Right cardiac atrium (tissue), 5 donors: ENCODE results near the gene HNRNPA1. TPM values are rescaled to one million over a fixed set of nuclear protein-coding genes. Genes with fewer than 3 reads are reported as not detected.
A peak's percentile ranks its signal among the peaks of the same experiment; 100 is the strongest.

Experiments used
- ATAC-seq, 2 donors: fragments of 200-7000 bp; cut with Tn5 transposase; one replicate each; pipeline versions ENCODE4 v1.8.0 to v1.9.1; 2020; ENCODE audit warnings: moderate library complexity in 2 of 2, mild to moderate bottlenecking in 1 of 2
- DNase-seq, 3 donors: peaks; one replicate each; pipeline ENCODE4 v3.0.0-alpha.2; 2020
- H3K27ac ChIP-seq: one replicate; pipeline ENCODE4 v1.5.1; 2013; ENCODE audit warnings: mild to moderate bottlenecking, low read length, control low read depth, moderate library complexity
- H3K27me3 ChIP-seq: one replicate; pipeline ENCODE4 v1.6.1; 2013; ENCODE audit not compliant: control insufficient read depth, insufficient read depth
- H3K4me1 ChIP-seq: one replicate; pipeline ENCODE4 v1.6.1; 2013; ENCODE audit warnings: low read length; ENCODE audit not compliant: control insufficient read depth, insufficient read depth
- H3K4me3 ChIP-seq: one replicate; pipeline ENCODE4 v1.5.1; 2013; ENCODE audit warnings: low read length, control low read depth
- H3K9me3 ChIP-seq: one replicate; pipeline ENCODE4 v1.6.1; 2013; ENCODE audit warnings: low read length; ENCODE audit not compliant: control insufficient read depth
- WGBS: extraction: QIAGEN DNeasy Blood & Tissue Kit; methylation state at CpG from one replicate; pipeline ENCODE4 v1.1.7; 2013; 5-methylcytosine and 5-hydroxymethylcytosine counted together
- intact Hi-C, 4 donors: fragments of 100-400 bp; cut with DNase I; formaldehyde crosslinking; loops; one replicate each; pipeline versions ENCODE4 v1.11.0 to v1.14.0; 2022 to 2023
- polyA plus RNA-seq: library from polyadenylated mRNA; stranded (reverse); fragments of 200-250 nt; gene quantifications from one replicate; pipeline ENCODE4 v1.2.3, GENCODE V29; 2013
- total RNA-seq, 4 donors: library from RNA; stranded (reverse); fragmentation: NEBNext Ultra II Directional; extraction: Animal tissue kit (Norgen Biotek cat#: 25700); gene quantifications; one replicate each; pipeline ENCODE4 v1.2.1, GENCODE V29; 2021
- donor health status: healthy with polysubstance abuse.
- donor health status: DM: no; HTN: yes; CAD: no.
- donor health status: DM: no; HTN: no; CAD: no.
- donor health status: DM: no; HTN: yes; CAD: no; lungs with severe emphysema.
- donor health status: DM: yes; HTN: yes; CAD: no.

Gene HNRNPA1
- total and polyA plus RNA-seq, 5 donors = 405 to 572 (median 512) TPM

GRCh38 chr12:54286042-54287030 lies 5.8 kb downstream of the HNRNPA1 start:
- Histone ChIP-seq H3K27me3 (no peaks in the 10 kb centered on the region), H3K4me1 (peaks cover 3% of the 10 kb centered on the region), H3K9me3 (no peaks in the 10 kb centered on the region), H3K27ac (no peak overlapping the region), H3K4me3 (no peak overlapping the region)
- WGBS = 47% methylated on average over 12 of the region's 12 CpGs
- DNase-seq (no peak), ATAC-seq (peak; percentile 21 to 56)
- intact Hi-C loops = loop anchor here in 1 of 4 donors (10.0 kb wide), 1 partner anchor 78 kb away; the partner anchor contains the start of gene GPR84

DNA sequence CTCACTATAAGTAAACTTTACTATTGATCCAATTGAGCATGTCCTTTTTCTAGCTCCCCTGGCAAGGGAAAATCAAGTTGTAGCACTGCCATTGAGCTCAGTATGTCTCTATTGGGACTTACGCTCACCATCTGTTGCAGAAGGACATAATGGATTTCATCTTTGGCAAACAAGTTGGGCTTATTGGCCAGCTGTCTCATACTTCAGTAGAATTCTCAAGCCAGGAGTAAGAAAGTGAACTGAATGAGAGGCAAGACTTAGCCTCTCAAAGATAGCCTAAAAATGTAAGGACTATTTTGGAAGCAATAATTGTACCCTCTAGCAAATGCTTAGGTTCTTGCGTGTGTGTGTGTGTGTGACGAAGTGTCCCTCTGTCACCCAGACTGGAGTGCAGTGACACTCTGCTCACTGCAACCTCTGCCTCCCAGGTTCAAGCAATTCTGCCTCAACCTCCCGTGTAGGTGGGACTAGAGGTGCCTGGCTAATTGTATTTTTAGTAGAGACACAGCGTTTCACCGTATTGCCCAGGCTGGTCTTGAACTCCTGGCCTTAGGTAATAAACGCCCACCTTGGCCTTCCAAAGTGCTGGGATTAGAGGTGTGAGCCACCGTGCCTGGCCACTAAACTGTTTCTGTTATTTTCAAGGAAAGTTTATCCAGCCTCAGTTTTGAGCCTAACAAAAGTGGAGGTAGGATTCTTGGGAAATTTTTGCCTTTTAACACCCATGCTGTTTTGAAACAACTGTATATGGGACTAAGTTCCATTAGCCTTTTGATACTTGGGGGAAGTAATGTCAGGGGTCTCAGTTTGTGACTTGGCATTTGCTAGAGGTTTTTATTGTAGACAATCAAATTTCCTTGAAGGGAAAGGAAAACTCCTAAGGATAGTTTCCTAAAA lies 7.0 kb downstream of the HNRNPA1 start:
- Histone ChIP-seq H3K9me3 (no peaks in the 10 kb centered on the region), H3K27me3 (no peaks in the 10 kb centered on the region), H3K4me3 (no peak overlapping the region), H3K4me1 (peaks cover 2% of the 10 kb centered on the region), H3K27ac (no peak overlapping the region)
- no peak for DNase-seq
- no peak for ATAC-seq
- intact Hi-C loops = loop anchor here in 1 of 4 donors (10.0 kb wide), 1 partner anchor 77 kb away; the partner anchor contains the start of gene GPR84
- 66% methylated on average over 8 of the region's 8 CpGs for WGBS

DNA sequence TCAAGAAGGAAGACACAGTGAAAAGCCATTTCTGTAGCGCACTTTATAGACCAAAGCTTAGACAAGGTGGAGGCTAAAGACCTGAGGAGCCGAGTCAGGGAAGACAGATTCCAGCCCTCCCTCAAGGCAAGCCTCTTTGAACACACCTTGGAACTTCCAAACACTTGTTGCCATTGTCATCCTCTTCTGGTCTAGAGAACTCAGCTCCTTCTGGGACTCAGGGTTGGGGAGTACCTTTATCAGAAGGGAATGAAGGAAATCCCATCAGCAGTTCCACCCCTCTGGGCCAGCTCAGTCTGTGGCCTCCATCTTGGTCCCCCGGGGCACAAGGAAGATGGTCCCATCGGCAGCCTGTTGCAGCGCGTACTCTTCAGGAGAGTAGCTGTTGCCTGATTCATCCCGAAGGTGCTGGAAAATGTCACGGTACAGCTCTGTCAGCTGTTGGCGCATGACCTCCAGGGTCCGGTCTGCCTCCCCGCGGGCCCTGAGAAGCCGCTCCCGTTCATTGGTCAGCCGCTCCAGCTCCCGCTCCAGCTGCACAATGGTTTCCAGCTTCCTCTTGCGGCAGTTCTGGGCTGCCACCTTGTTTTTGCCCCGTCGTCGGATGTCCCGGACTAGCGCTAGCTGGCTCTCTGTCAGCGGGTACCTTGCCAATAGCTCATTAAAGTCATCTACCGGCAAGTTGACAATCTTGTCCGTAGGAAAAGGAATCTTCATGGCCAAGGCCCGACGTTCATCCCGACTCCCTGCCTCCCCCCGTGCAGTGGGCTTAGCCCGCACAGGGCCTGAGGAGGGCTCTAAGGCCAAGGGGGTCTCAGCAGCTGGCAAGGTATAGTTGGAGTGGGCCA lies 11.8 kb downstream of the HNRNPA1 start:
- Histone ChIP-seq H3K27me3 (no peaks in the 10 kb centered on the region), H3K9me3 (no peaks in the 10 kb centered on the region), H3K4me3 (no peak overlapping the region), H3K4me1 (no peaks in the 10 kb centered on the region), H3K27ac (no peak overlapping the region)
- ATAC-seq (no peak), DNase-seq (no peak)
- intact Hi-C loops = loop anchor here in 1 of 4 donors (10.0 kb wide), 1 partner anchor 72 kb away; the partner anchor contains the start of gene GPR84
- WGBS = 85% methylated on average over 30 of the region's 30 CpGs

DNA sequence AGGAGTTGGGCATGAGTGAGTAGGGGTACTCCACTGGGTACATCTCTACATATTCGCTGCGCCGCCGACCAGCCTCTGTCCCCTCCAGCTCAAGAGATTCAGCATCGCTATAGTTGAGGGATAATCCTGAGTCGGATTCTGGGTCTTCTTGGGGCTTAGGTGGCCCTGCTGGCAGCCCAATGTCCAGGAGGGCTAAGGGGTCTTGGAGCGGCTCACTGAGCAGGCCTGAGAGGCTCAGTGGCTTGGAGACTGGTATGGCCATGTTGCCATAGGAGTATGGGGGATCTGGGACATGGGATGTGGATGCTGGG lies 12.4 kb downstream of the HNRNPA1 start:
- intact Hi-C loops = loop anchor here in 1 of 4 donors (10.0 kb wide), 1 partner anchor 72 kb away; the partner anchor contains the start of gene GPR84
- Histone ChIP-seq H3K27ac (no peak overlapping the region), H3K4me3 (no peak overlapping the region), H3K4me1 (no peaks in the 10 kb centered on the region), H3K9me3 (no peaks in the 10 kb centered on the region), H3K27me3 (no peaks in the 10 kb centered on the region)
- DNase-seq = no peak
- WGBS = 98% methylated on average over 7 of the region's 7 CpGs
- ATAC-seq = no peak

DNA sequence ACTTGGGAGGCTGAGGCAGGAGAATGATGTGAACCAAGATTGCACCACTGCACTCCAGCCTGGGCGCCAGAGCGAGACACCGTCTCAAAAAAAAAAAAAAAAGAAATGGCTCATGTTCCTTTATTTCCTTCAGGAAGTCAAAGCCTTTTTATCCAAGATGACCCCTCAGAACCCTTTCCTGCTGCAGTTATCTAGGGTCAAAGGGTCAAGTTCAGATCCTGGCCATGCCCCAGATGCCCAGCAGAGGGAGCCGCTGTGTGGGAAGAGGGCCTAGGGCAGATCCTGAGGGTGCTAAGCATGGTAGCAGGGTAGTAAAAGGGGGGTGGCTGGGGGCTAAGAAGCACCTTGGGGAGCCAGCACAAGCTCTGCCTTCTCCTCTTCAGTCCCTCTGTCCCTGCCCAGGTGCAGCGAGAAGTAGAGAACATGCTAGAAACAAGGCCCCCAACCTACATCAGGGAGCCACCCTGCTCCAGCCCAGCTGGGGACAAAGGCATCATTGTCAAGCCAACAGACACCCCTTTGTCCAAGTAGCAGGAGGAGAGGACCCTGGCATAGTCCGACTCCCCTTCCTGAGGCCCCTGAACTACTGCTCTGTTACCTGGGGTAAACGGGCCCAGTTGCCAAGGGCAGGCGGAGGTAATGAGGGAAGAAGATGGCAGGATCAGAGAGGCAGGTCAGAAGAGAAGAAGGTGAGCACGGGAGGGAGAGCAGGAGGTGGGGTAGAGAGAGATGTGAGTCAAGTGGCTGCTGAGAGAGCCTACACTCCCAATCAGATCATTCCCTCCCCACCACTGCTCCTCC lies 13.8 kb downstream of the HNRNPA1 start:
- intact Hi-C loops = loop anchor here in 1 of 4 donors (10.0 kb wide), 1 partner anchor 70 kb away; the partner anchor contains the start of gene GPR84
- H3K4me1 ChIP-seq = no peaks in the 10 kb centered on the region
- DNase-seq (peak; percentile 40 to 79 (median 71)), ATAC-seq (peak; percentile 44 to 66)
- 63% methylated on average over 9 of the region's 9 CpGs for WGBS
- H3K4me3 ChIP-seq = no peak overlapping the region
- no peak overlapping the region for H3K27ac ChIP-seq
- H3K9me3 ChIP-seq = no peaks in the 10 kb centered on the region
- no peaks in the 10 kb centered on the region for H3K27me3 ChIP-seq

DNA sequence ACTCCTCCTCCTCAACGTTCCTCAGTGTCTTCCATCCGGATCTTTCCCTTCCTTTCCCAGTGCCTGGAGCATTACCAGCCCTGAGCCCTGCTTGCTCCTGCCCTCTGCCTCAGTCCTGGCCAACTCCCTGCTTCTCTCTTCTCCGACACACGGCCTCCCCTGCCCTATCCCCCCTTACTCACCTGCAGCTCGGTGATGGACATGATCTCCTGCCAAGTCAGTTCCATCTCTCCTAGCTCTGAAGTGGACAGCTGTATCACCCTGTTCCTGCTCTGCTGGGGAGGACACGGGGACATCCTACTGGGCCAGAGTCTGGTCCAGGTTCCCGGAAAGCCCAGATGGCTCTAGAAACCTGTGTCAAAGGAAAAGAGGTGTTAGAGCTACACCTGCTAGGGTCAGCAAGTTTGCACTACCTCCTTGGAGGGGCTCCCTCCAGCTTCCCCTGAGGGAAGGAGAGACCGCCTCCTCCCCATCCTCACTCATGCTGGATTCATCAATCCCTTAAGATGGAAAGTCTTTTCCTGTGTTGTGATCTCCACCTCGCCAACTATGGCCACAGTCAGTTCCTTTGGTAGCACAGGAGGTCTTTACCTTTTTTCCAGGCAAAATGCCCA lies 14.5 kb downstream of the HNRNPA1 start:
- no peak overlapping the region for H3K4me3 ChIP-seq
- H3K27ac ChIP-seq = no peak overlapping the region
- WGBS = 68% methylated on average over 9 of the region's 9 CpGs
- intact Hi-C loops = loop anchor here in 1 of 4 donors (10.0 kb wide), 1 partner anchor 70 kb away; the partner anchor contains the start of gene GPR84
- no peaks in the 10 kb centered on the region for H3K4me1 ChIP-seq
- H3K9me3 ChIP-seq = no peaks in the 10 kb centered on the region
- DNase-seq (no peak), ATAC-seq (peak in 1 of 2 donors; percentile 4)
- no peaks in the 10 kb centered on the region for H3K27me3 ChIP-seq

GRCh38 chr12:54296393-54297099 lies 16.0 kb downstream of the HNRNPA1 start:
- no peak for DNase-seq
- H3K9me3 ChIP-seq = no peaks in the 10 kb centered on the region
- no peaks in the 10 kb centered on the region for H3K27me3 ChIP-seq
- no peak for ATAC-seq
- intact Hi-C loops = loop anchor here in 1 of 4 donors (10.0 kb wide), 1 partner anchor 68 kb away; the partner anchor contains the start of gene GPR84
- no peak overlapping the region for H3K27ac ChIP-seq
- 53% methylated on average over 5 of the region's 5 CpGs for WGBS
- no peaks in the 10 kb centered on the region for H3K4me1 ChIP-seq
- H3K4me3 ChIP-seq = no peak overlapping the region

GRCh38 chr12:54298904-54299303 lies 18.4 kb downstream of the HNRNPA1 start:
- Histone ChIP-seq H3K4me1 (no peaks in the 10 kb centered on the region), H3K27ac (no peak overlapping the region), H3K9me3 (no peaks in the 10 kb centered on the region), H3K27me3 (no peaks in the 10 kb centered on the region), H3K4me3 (no peak overlapping the region)
- DNase-seq = no peak
- intact Hi-C loops = loop anchor here in 1 of 4 donors (10.0 kb wide), 1 partner anchor 66 kb away; the partner anchor contains the start of gene GPR84
- 85% methylated on average over 5 of the region's 5 CpGs for WGBS
- ATAC-seq = no peak
